ENCODE results near the gene SLPI. TPM values are rescaled to one million over a fixed set of nuclear protein-coding genes. Genes with fewer than 3 reads are reported as not detected.

SLPI gene
- total RNA-seq, 4 donors from 2014 or later = 194 to 1,792 (median 504) TPM

GRCh38 chr20:45269056-45269455 lies 14.7 kb upstream of the SLPI start:
- H3K4me1 ChIP-seq = no peaks in the 10 kb centered on the region
- no peak overlapping the region for H3K27ac ChIP-seq
- H3K36me3 ChIP-seq = no peaks in the 10 kb centered on the region
- no peak for ATAC-seq
- no peak overlapping the region for H3K4me3 ChIP-seq
- DNase-seq = no peak
- intact Hi-C loops (cut with DNase I; ENCODE audit: low total_unique reads) (no loop called here), in situ Hi-C loops (cut with MboI; ENCODE audit: low sequenced_read_pairs in 4 of 4) (no loop called here)
- peaks cover 0 to 4% (median 0%) of the 10 kb centered on the region in 3 donors for H3K27me3 ChIP-seq
- no peak for TF ChIP-seq POLR2A (IDR thresholded peaks at IDR 0.05)
- no peak for TF ChIP-seq CTCF (IDR thresholded peaks at IDR 0.05 in 4 of 5, conservative IDR thresholded peaks at IDR 0.05 in 1 of 5)
- H3K9me3 ChIP-seq = no peaks in the 10 kb centered on the region

GRCh38 chr20:45268531-45268930 lies 14.2 kb upstream of the SLPI start:
- no peak overlapping the region for H3K4me3 ChIP-seq
- no peaks in the 10 kb centered on the region for H3K36me3 ChIP-seq
- H3K27me3 ChIP-seq = peaks cover 0 to 4% (median 0%) of the 10 kb centered on the region in 3 donors
- no peaks in the 10 kb centered on the region for H3K9me3 ChIP-seq
- H3K27ac ChIP-seq = no peak overlapping the region
- in situ Hi-C loops (cut with MboI; ENCODE audit: low sequenced_read_pairs in 4 of 4) = no loop called here
- TF ChIP-seq CTCF (IDR thresholded peaks at IDR 0.05 in 4 of 5, conservative IDR thresholded peaks at IDR 0.05 in 1 of 5) = no peak
- no peak for TF ChIP-seq POLR2A (IDR thresholded peaks at IDR 0.05)
- H3K4me1 ChIP-seq = no peaks in the 10 kb centered on the region
- DNase-seq (no peak), ATAC-seq (no peak)
- intact Hi-C loops (cut with DNase I; ENCODE audit: low total_unique reads) = no loop called here

GRCh38 chr20:45266977-45267376 lies 12.6 kb upstream of the SLPI start:
- peaks cover 0 to 4% (median 0%) of the 10 kb centered on the region in 3 donors for H3K27me3 ChIP-seq
- no peak for ATAC-seq
- H3K4me1 ChIP-seq = no peaks in the 10 kb centered on the region
- no peaks in the 10 kb centered on the region for H3K36me3 ChIP-seq
- TF ChIP-seq CTCF (IDR thresholded peaks at IDR 0.05 in 4 of 5, conservative IDR thresholded peaks at IDR 0.05 in 1 of 5) (no peak), POLR2A (IDR thresholded peaks at IDR 0.05) (no peak)
- in situ Hi-C loops (cut with MboI; ENCODE audit: low sequenced_read_pairs in 4 of 4) = no loop called here
- DNase-seq = no peak
- H3K4me3 ChIP-seq = no peak overlapping the region
- no peak overlapping the region for H3K27ac ChIP-seq
- H3K9me3 ChIP-seq = no peaks in the 10 kb centered on the region
- intact Hi-C loops (cut with DNase I; ENCODE audit: low total_unique reads) = no loop called here

- no peak for DNase-seq
Observed at GRCh38 chr20:45263556-45264266, 9.3 kb upstream of the SLPI start.

More at GRCh38 chr20:45263556-45264266, 9.3 kb upstream of the SLPI start:
- ATAC-seq = no peak
- in situ Hi-C loops (cut with MboI; ENCODE audit: low sequenced_read_pairs in 4 of 4) (no loop called here), intact Hi-C loops (cut with DNase I; ENCODE audit: low total_unique reads) (no loop called here)
- no peaks in the 10 kb centered on the region for H3K9me3 ChIP-seq
- TF ChIP-seq POLR2A (IDR thresholded peaks at IDR 0.05) (no peak), CTCF (IDR thresholded peaks at IDR 0.05 in 4 of 5, conservative IDR thresholded peaks at IDR 0.05 in 1 of 5) (no peak)
- H3K36me3 ChIP-seq = no peaks in the 10 kb centered on the region
- peaks cover 0 to 3% (median 0%) of the 10 kb centered on the region in 3 donors for H3K27me3 ChIP-seq
- H3K27ac ChIP-seq = no peak overlapping the region
- H3K4me3 ChIP-seq = no peak overlapping the region
- H3K4me1 ChIP-seq = no peaks in the 10 kb centered on the region
